Measurements from ENCODE around the gene CASKIN1.

CASKIN1 gene

DNA sequence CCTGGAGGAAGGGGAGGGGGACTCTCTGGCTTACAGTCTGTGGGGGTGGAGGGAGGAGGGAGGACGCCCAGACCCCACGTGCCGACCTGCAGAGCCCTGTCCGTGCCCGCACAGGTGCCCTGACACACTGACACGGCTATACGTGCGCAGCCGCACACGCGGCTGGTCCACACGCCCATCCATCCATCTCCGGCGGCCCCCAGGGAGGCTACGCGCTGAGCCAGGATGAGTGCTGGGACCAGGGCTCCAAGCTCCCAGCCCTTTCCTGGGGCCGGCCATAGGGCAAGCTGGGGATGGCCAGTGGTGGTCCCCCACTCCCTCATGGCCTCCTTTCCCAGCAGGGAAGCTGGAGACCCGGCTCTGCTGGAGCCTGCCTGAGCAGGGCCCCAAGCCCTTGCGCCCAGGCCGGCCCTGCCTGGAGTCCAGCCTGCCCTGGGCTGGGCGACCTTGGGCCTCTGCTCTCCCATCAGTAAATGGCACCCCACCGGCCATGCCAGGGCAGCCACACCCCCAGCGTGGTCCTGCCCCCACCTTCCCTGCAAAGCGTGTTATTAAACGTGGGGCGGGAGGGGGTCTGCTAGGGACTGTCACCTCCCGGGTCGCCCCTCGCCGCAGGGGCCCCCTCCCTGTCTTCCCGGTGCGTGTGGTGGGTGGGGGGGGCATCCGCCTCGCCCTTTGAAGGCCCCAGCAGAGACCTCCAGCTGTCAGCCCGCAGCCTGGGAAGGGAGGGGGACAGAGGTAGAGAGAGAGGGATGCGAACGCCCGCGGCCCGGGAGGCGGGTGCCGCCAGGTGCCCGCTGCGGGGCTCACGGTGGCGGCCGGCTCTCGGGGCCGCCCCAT is 863 bp downstream of the CASKIN1 start:
- no peak for DNase-seq (ENCODE audit: low read depth in 3 of 3)

DNA sequence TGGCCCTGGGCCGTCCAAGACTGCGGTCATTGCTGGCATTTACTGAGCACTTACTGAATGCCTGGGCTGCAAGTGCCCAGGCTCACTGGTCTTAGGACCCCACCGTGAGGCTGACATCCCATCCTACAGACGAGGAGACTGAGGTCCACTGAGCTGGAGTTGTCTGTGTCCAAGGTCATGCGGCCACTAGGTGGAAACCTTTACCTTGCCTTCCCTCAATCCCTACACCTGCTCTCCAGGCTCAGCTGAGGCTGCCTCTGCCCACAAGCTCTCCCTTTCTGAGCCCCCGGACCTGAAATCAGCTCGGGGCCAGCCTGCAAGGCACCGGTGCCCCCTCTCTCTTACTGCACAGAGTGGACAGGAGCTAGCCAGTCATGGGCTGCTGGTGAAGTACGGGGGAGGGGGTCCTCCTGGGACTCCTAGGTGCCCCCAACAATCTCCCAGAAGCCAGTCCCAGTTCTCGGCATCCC is 1.5 kb downstream of the CASKIN1 start:
- no peak for DNase-seq (ENCODE audit: low read depth in 3 of 3)

GRCh38 chr16:2194166-2194834 is 2.1 kb downstream of the CASKIN1 start:
- no peak for DNase-seq (ENCODE audit: low read depth in 3 of 3)

DNA sequence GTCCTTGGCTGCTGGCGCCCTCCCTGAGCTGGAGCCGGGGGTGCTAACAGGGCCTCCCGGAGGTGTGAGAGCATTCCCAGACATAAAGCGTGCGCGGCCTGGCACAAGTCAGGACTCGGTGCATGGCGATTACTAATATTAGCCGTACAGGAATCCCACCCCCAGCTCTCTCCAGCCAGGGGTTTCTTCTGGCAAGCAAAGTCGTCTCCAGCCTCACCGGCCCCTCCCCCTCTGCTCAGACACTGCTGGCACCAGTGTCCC is 5.0 kb downstream of the CASKIN1 start:
- no peak for DNase-seq (ENCODE audit: low read depth in 3 of 3)

DNA sequence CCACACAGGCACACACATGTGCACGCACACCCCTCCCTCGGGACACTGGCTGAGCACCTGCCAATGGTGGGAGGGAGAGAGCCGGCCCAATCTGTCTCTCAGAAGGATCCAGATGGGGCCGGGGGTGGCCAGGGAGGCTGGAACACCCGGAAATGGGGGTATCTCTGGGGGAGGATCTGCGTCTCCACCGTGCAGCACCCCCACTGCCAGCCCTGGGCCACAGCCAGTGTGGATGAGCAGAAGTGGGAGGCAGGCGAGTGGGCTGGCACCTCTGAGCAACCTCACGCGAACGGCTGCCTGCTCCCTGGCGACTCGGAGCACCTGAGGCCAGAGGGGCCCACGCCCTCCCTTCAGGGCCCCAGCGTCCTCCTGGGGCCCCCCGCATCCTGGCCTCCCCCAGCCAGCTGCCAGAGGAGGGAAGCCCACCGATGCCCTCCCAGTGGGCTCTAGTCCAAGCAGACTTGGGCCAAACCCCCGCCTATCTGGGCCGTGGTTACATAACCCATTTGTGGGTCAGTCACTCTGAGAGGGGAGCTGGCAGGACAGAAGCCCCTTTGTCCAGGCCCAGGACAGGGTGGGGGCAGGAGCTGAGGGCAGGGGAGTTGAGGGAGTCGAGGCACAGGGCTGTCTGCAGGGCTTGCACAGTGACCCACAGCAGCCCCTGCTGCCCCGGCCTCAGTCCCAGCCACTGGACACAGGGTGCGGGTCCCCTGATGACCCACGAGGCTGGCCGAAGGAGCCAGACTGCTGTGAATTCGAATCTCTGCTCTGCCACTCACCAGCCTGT is 5.6 kb downstream of the CASKIN1 start:
- DNase-seq (ENCODE audit: low read depth in 3 of 3) = no peak

GRCh38 chr16:2190002-2190658 is 6.3 kb downstream of the CASKIN1 start:
- DNase-seq (ENCODE audit: low read depth in 3 of 3) = no peak

DNA sequence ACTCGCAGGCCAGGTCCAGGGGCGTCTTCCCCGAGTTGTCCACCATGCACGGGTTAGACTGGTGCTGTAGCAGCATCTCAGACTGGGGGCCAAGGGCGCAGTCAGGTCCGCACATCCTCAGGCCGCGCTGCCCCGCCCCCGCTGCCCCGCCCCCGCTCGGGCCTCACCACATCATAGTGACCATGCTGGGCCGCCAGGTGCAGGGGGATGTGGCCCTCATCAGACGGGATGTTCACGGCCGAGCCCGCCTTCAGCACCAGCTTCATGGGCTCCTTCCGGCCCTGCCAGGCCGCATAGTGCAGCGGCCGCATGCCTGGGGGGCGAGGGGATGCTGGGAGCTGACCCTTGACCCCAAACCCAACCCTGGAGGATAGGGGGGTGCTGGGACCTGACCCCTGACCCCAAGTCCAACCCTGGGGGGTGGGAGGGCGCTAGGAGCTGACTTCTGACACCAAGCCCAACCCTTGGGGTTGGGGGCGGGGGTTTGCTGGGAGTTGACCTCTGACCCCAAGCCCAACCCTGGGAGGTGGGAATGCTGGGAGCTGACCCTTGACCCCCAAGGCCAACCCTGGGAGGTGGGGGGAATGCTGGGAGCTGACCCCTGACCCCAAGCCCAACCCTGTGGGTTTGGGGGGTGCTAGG is 7.0 kb downstream of the CASKIN1 start:
- no peak for DNase-seq (ENCODE audit: low read depth in 3 of 3)

DNA sequence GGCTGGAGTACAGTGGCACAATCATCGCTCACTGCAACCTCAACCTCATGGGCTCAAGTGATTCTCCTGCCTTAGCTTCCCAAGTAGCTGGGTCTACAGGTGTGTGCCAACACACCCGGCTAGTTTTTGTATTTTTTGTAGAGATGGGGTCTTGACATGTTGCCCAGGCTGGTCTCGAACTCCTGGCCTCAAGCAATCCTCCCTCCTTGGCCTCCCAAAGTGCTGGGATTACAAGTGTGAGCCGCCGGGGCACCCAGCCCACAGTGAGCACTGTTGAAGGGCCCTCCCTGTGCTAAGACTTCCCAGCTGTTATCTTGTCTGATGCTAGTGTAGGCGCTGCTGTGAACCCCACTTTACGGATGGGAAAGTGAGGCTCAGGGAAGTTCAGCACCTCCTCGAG is 8.0 kb downstream of the CASKIN1 start:
- DNase-seq (ENCODE audit: low read depth in 3 of 3) = no peak

DNA sequence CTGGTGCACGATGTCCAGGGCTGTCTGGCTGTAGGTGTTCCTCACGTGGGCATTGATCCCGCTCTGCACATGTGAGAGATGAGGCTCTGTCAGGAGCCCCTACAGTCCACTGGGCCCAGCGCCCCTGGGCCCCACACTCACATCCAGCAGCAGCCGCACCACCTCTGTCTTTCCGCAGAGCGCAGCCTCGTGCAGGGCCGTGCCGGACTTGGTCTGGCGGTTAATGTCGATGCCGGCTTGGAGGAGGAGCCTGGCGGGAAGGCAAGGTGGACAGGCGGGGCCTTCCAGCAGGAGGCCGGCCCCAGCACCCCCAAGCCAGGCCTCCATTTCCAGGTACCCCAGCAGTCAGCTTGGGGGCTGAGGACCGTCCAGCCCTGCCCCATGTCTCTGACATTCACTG is 9.2 kb downstream of the CASKIN1 start:
- DNase-seq (ENCODE audit: low read depth in 3 of 3) = no peak

GRCh38 chr16:2186505-2186904 is 9.9 kb downstream of the CASKIN1 start:
- no peak for DNase-seq (ENCODE audit: low read depth in 3 of 3)

GRCh38 chr16:2186064-2186463 is 10.3 kb downstream of the CASKIN1 start:
- DNase-seq (ENCODE audit: low read depth in 3 of 3) = no peak

GRCh38 chr16:2184962-2185361 is 11.4 kb downstream of the CASKIN1 start:
- DNase-seq (ENCODE audit: low read depth in 3 of 3) = no peak

- DNase-seq (ENCODE audit: low read depth in 3 of 3) = no peak
These were observed 12.1 kb downstream of the CASKIN1 start for GRCh38 chr16:2184346-2184745.

GRCh38 chr16:2183671-2184070 is 12.7 kb downstream of the CASKIN1 start:
- DNase-seq (ENCODE audit: low read depth in 3 of 3) = no peak

GRCh38 chr16:2181952-2182351 is 14.5 kb downstream of the CASKIN1 start:
- DNase-seq (ENCODE audit: low read depth in 3 of 3) = no peak

DNA sequence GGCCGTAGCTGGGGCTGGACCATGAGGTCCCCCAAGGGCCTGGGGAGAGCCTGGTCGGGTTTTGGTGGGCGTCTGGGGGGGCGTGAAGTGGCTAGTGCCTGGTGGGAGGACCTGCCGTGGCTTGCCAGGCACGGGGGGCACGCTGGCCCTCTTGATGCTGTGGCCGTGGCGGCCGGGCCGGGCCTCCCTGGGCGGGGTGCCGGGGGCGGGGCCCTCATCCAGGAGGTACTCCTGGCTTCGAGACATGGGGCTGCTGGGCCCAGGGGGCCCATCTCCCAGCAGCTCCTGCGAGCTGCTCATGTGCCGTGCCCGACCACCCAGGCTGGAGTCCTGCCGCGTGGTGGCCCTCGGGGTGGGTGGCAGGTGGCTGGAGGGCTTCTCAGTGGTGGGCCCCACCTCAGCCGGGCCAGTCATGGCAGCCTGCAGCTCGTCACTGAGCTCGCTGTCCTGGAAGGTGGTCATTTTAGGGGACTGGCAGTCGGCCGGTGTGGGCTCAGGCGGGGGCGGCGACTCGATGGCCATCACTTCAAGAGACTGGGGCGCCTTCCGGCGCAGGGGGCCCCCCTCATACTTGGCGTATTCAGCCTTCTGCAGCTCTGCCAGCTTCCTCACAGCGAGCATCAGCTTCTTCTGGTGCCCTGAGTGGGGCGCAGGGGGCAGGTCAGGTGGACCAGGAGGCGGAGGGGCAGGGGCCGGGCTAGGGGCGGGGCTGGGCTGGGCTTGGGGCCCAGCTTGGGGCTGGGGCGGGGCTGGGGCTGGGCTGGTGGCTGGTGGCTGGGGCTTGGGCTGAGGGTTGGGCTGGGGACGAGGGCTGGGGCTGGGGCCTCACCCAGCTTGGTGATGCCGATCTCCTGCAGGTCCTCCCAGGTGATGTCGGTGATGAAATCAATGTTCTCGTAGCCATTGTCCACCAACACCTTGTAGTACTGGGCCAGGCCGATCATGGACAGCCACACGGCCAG is 15.2 kb downstream of the CASKIN1 start:
- DNase-seq (ENCODE audit: low read depth in 3 of 3) = no peak

- no peak for DNase-seq (ENCODE audit: low read depth in 3 of 3)
These were observed 15.9 kb downstream of the CASKIN1 start for GRCh38 chr16:2180461-2180860.

DNA sequence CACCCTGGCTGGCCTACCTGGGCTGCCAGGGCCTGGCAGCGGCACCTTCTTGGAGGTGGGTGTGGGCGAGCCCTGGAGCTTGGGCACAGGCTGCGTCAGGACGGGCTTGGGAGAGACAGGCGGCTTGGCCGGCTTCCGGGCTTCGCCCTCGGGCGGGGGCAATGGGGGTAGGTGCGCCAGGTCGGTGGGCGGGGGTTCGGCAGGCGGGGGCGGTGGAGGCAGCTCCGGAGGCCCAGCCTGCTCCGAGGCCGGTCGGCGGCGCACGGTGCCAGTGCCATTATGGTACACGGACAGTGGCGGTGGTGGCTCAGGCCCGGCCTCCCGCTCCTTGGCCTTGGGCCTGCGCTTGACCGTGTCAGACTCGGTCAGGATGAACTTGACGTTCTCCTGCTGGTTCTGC is 16.8 kb downstream of the CASKIN1 start:
- DNase-seq (ENCODE audit: low read depth in 3 of 3) = no peak

DNA sequence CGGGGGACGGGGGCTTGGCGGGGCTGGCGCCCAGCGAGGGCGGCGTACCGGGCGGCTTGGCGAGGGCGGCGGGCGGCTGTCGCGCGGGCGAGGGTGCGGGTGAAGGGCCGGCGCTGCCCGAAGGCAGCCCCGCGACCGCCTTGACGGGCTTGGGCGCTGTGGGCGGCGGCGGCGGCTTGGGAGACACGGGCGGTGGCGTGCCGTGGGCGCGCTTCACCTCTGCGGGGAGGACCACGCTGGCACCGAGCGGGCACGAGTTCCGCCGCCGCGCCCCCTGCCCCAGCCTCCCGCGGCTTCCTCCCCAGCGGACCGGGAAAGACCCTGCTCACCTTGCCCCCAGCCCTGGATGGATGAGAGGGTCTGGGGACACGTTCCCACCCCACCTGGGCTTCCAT is 17.3 kb downstream of the CASKIN1 start:
- no peak for DNase-seq (ENCODE audit: low read depth in 3 of 3)

DNA sequence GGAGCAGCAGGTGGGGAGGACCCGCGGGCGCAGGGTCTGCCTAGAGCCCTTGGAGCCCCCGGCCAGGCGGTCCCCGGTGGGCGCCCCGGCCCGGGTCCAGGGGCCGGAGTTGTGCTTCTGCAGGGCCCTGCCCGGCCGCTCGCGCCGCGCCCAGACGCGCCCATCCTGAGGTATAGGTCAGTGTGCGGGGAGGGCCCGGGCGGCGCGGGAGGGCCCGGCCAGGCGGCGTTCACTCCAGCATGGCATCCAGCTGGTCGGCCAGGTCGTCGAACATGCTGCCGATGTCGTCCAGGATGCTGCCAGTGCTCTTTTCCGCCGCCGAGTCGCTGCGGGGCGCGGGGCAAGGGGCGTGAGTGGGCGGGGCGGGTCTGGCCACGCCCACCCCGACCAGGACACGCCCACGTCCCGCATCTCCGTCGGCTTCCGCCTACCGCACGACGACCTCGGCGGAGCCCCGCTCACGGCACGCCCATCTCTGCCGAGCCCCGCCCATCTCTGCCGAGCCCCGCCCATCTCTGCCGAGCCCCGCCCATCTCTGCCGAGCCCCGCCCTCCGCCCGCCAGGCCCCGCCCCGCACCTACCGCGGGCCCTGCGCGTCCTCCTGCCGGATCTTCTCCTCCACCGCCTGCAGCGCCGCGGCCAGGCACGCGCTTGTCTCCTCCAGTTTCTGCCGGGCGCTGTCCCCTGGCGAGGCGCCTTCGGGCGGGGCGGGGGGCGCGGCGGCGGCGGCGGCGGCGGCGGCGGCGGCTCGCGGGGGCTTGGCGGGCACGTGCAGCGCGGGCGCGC is 17.9 kb downstream of the CASKIN1 start:
- peak; percentile 13 to 25 (median 22) for DNase-seq (ENCODE audit: low read depth in 3 of 3)
